Pancreas (tissue), 10 donors: ENCODE measurements around the gene KRTAP3-2. TPM values are rescaled to one million over a fixed set of nuclear protein-coding genes. Genes with fewer than 3 reads are reported as not detected.

Experiments
- ATAC-seq, 4 donors: fragments of 200-7000 bp; cut with Tn5 transposase; one replicate each; pipeline versions ENCODE4 v1.8.0 to v1.9.1; 2020; ENCODE audit warnings: mild to moderate bottlenecking in 4 of 4, moderate library complexity in 4 of 4
- DNase-seq, 6 donors: peaks; one replicate each; pipeline ENCODE4 v3.0.0-alpha.2; 2020
- FAIRE-seq: peaks from 2 replicates; lab custom pipeline; 2012; peaks lifted over from hg19 to GRCh38; lab: Jason Lieb, UNC
- H3K27ac ChIP-seq, 4 donors: fragments of 200-600 bp; sonication (generic); 1 replicate in 3 of 4; 2 replicates in 1 of 4; pipeline versions ENCODE4 v1.5.0 to v1.8.0; 2020
- H3K27me3 ChIP-seq, 4 donors: fragments of 200-600 bp; one replicate each; pipeline ENCODE4 v1.8.0; 2021
- H3K36me3 ChIP-seq, 3 donors: fragments of 200-600 bp; sonication (generic) in 1 of 3; one replicate each; pipeline versions ENCODE4 v1.5.0 to v1.8.0; 2020 to 2021
- H3K4me1 ChIP-seq, 3 donors: fragments of 200-600 bp; one replicate each; pipeline ENCODE4 v1.8.0; 2021
- H3K4me3 ChIP-seq, 4 donors: fragments of 200-600 bp; sonication (generic) in 2 of 4; one replicate each; pipeline versions ENCODE4 v1.5.0 to v1.8.0; 2020 to 2021
- H3K9me3 ChIP-seq, 4 donors: fragments of 200-600 bp; one replicate each; pipeline ENCODE4 v1.8.0; 2021
- CTCF ChIP-seq, 4 donors: fragments of 200-600 bp; sonication (generic) in 3 of 4; IDR thresholded peaks; one replicate each; pipeline versions ENCODE4 v1.5.0 to v1.8.0; 2021; ENCODE audit warnings: antibody characterized with exemption in 4 of 4
- WGBS, 2 donors: extraction: QIAGEN DNeasy Blood & Tissue Kit; methylation state at CpG; one replicate each; pipeline ENCODE4 v1.1.7; 2013; 5-methylcytosine and 5-hydroxymethylcytosine counted together
- intact Hi-C, 3 donors: fragments of 100-400 bp; cut with DNase I; formaldehyde crosslinking; loops; one replicate each; pipeline versions ENCODE4 v1.11.1 to v1.14.2; 2022
- polyA plus RNA-seq, 2 donors: library from polyadenylated mRNA; stranded (reverse); fragments of 200-250 nt; gene quantifications; one replicate each; pipeline ENCODE4 v1.2.3, GENCODE V29; 2013
- total RNA-seq, 6 donors: library from RNA; stranded (reverse); fragmentation: NEBNext Ultra II Directional in 4 of 6; extraction: Animal tissue kit (Norgen Biotek cat#: 25700) in 4 of 6; gene quantifications; one replicate each; pipeline versions ENCODE4 v1.2.1 to v1.2.4, GENCODE V29; 2021 to 2023
- donor health status: healthy with polysubstance abuse.
- donor health status: DM: no; HTN: no; CAD: no; lungs with moderate emphysema.
- donor health status: DM: no; HTN: no; CAD: no.
- donor health status: control.
- donor health status: control.
- donor health status: Bipolar disorder and iron deficiency.
- donor health status: DM: yes; HTN: yes; CAD: no.
- donor health status: DM: no; HTN: no; CAD: no.
- donor health status: DM: no; HTN: no; CAD: no.
- donor health status: DM: yes; HTN: yes; CAD: no.

Gene KRTAP3-2
- total and polyA plus RNA-seq, 8 donors: not detected

DNA sequence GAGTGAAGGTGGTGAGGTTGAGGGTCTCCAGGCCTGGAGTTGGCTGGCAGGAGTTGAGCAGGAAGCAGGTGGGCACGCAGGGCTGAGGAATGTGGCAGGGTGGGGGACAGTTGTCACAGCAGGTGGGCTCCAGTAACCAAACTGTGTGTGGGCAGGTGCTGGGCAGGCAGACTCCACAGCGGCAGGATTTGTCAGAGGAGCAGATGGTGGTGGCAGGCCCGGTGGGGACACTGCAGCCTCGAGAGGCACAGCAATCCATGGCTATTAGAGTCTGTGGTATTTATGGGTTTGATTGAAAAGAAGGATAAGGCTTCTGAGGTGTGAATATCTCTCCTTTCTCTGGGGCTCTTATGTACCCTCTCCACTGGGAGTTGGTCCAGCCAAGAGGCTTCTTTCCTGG, 5.9 kb downstream of the KRTAP3-2 start, which contains the start of gene KRTAP3-3:
KRTAP3-3 (minus strand) TSS at position 326 of the 400 bp plus-strand sequence; CDS start at position 259, 67 bp downstream.
- intact Hi-C loops: no loop called here
- Histone ChIP-seq H3K27me3 (no peaks in the 10 kb centered on the region), H3K4me3 (no peak within 1 kb of the TSS), H3K27ac (no peak within 1 kb of the TSS), H3K9me3 (no peaks in the 10 kb centered on the region), H3K4me1 (no peaks in the 10 kb centered on the region), H3K36me3 (no peaks in the 10 kb centered on the region)
- ATAC-seq (no peak), DNase-seq (no peak), FAIRE-seq (no peak)
- no peak for TF ChIP-seq CTCF (IDR thresholded peaks at IDR 0.05)
- 56 to 71% methylated on average over 4 of the region's 4 CpGs for WGBS, 2 donors

- 73 to 86% methylated on average over 2 of the region's 2 CpGs for WGBS, 2 donors
- Histone ChIP-seq H3K36me3 (no peaks in the 10 kb centered on the region), H3K27ac (no peak overlapping the region), H3K4me3 (no peak overlapping the region), H3K27me3 (no peaks in the 10 kb centered on the region), H3K4me1 (no peaks in the 10 kb centered on the region), H3K9me3 (no peaks in the 10 kb centered on the region)
- no peak for DNase-seq
- no peak for TF ChIP-seq CTCF (IDR thresholded peaks at IDR 0.05)
- intact Hi-C loops: no loop called here
- ATAC-seq: no peak
- no peak for FAIRE-seq
These were observed 6.6 kb downstream of the KRTAP3-2 start for GRCh38 chr17:40993084-40993483.

- FAIRE-seq (no peak), ATAC-seq (no peak)
These were observed 7.0 kb downstream of the KRTAP3-2 start for GRCh38 chr17:40992666-40993065.

DNA sequence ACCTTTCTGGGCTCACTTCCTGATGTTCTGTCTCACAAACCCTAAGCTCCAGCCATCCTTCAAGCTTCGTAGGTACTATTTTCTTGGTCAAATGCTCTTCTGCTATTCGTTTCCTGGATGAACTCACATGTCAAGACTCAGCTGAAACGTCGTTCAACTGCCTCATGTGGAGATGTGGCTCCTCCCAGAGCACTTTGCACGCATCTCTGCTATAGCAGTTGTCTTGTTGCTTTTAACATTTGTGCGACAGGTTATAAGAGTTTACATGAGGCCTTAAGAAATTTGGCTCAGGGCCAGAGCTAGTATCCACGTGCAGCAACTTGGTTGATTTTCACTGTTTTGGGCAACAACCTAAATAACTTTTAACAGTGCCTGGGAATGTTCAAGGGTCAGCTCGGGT, 12.8 kb downstream of the KRTAP3-2 start:
- DNase-seq: no peak
- Histone ChIP-seq H3K4me3 (no peak overlapping the region), H3K27ac (no peak overlapping the region), H3K4me1 (no peaks in the 10 kb centered on the region), H3K9me3 (no peaks in the 10 kb centered on the region), H3K36me3 (no peaks in the 10 kb centered on the region), H3K27me3 (no peaks in the 10 kb centered on the region)
- ATAC-seq: no peak
- TF ChIP-seq CTCF (IDR thresholded peaks at IDR 0.05): no peak
- intact Hi-C loops: no loop called here
- WGBS, 2 donors: 40 to 46% methylated on average over 8 of the region's 8 CpGs
- FAIRE-seq: no peak

More at GRCh38 chr17:40992666-40993065, 7.0 kb downstream of the KRTAP3-2 start:
- no peak overlapping the region for H3K27ac ChIP-seq
- intact Hi-C loops: no loop called here
- TF ChIP-seq CTCF (IDR thresholded peaks at IDR 0.05): no peak
- DNase-seq: no peak
- no peaks in the 10 kb centered on the region for H3K9me3 ChIP-seq
- no peaks in the 10 kb centered on the region for H3K36me3 ChIP-seq
- 46 to 59% methylated on average over 3 of the region's 3 CpGs for WGBS, 2 donors
- H3K27me3 ChIP-seq: no peaks in the 10 kb centered on the region
- no peaks in the 10 kb centered on the region for H3K4me1 ChIP-seq
- no peak overlapping the region for H3K4me3 ChIP-seq

DNA sequence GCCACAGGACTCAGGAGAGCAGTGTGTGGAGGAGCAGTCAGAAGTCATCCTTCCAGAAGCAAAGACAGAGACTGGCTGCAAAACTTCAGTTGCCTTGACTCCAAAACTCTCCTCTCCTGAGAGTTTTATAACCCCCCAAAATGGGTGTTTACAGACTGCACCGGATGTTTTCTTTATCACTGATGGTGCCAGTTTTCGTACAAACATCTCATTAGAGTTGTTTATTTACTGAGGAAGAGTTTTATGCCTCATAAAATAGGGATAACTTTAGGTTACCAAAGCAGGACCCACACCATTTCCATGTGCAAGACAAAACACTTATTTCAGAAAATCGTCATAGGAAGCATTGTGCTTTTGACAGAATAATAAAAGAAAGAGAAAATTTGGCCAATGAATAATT, 15.5 kb downstream of the KRTAP3-2 start, which contains the start of gene KRT40:
KRT40 (minus strand) TSS at position 101 of the 400 bp plus-strand sequence; CDS start at position 48, 53 bp downstream.
- Histone ChIP-seq H3K27me3 (no peaks in the 10 kb centered on the region), H3K4me3 (no peak within 1 kb of the TSS), H3K27ac (no peak within 1 kb of the TSS), H3K36me3 (no peaks in the 10 kb centered on the region), H3K9me3 (no peaks in the 10 kb centered on the region), H3K4me1 (no peaks in the 10 kb centered on the region)
- ATAC-seq: no peak
- TF ChIP-seq CTCF (IDR thresholded peaks at IDR 0.05): no peak
- DNase-seq: no peak
- intact Hi-C loops: no loop called here
- 39 to 48% methylated on average over 3 of the region's 3 CpGs for WGBS, 2 donors
- FAIRE-seq: no peak
